DMS53 treated with DMSO at 0.1 percent for 48 hours (cell line): ENCODE data around the gene LTBP1.

Experiments used
- DNase-seq: peaks from one replicate; lab custom pipeline; 2025; ENCODE audit not compliant: unreplicated experiment; lab: John Stamatoyannopoulos, UW

Gene LTBP1

GRCh38 chr2:33071591-33071990, 124.8 kb downstream of the LTBP1 start:
- no peak for DNase-seq

DNA sequence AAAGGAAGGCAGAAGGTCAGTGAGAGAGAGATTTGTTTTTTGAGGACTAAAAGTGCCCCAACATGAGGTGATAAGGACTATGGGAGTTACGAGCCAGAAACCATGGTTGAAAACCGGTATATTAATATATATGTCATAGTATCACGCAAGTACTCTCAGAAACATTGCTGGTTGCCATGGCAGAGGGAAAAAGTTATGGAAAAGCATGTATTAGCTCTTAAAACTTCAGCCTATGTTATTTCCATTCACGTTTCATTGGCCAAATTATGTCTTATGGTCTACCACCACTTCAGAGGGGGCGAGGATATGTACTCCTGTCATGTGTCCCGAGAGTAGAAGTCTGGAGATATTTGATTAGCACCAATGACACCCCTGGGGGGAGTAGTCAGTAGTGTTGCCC, 125.9 kb downstream of the LTBP1 start:
- DNase-seq: no peak

DNA sequence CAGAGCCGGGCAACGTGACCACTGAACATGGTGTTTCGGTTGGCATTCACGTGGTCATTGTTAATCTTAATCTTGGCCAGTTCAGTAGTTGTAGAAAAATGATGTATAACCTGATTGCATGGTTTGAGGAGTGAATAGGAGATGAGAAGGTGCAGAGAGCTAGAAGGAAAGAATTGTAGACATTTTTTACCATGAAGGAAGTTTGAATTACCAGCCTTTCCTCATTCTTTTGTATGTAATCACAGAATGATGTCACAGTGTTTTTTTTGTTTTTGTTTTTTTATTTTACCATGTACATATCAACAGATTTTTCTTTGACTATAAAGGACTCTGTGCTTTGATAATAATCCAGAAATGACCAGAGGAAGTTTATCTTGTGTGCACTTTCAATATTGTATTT, 126.3 kb downstream of the LTBP1 start:
- DNase-seq: no peak

- no peak for DNase-seq
Measured at GRCh38 chr2:33074197-33074596, 127.4 kb downstream of the LTBP1 start.

- DNase-seq: no peak
Measured at GRCh38 chr2:33077311-33077710, 130.6 kb downstream of the LTBP1 start.

GRCh38 chr2:33077844-33078243, 131.1 kb downstream of the LTBP1 start:
- no peak for DNase-seq

- no peak for DNase-seq
Measured at GRCh38 chr2:33081691-33082090, 134.9 kb downstream of the LTBP1 start.

DNA sequence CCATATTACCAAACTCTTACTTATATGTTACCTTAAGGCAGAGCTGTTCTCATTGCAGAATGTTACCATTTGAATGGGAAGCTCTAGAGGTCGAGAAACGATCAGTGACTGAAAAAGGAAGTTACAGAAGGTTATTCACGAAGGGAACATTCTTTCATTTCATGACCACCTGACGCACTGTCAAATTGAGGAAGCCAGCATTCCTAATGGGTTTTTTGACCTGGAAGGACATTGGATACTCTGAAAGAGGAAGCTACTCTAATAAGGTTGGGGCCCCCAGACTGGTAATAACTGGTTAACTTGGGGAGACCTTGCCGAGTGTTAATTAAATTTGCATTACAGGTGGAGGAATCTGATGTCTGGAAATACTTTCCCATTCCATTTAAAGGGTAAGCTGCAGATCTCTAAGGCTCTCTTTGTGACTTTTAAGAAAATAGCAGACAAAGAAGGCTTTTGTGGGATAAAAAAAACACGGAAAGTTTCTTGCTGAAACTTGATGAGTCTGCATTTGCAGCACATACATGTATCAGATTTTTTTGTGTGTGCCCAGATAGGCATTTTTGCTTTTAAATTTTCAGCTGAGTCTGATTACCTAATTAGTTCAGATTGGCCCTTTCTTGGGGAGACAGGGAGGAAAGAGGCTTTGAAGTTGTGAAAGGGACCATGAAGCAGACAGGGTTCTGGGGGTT, 137.1 kb downstream of the LTBP1 start:
- DNase-seq: no peak

DNA sequence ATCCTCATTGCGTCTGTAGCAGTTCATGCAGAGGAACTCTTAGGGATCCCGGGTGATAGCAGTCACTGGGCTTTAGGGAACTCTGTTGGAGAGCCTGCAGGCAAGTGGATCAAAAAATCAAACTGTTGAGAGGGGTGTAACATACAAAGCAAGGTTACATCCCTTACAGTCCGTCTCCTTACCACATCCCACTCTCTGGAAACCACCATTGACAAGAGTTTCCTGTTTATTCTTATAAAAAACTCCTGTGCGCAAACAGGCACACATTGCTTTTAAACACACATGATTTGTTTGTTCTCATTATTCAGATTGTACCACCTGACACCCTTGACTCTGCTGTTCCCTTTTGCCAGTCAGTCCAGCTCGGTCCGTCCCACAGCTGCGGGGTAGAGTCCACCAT, 137.7 kb downstream of the LTBP1 start:
- DNase-seq: no peak

GRCh38 chr2:33085646-33086045, 138.9 kb downstream of the LTBP1 start:
- no peak for DNase-seq

DNA sequence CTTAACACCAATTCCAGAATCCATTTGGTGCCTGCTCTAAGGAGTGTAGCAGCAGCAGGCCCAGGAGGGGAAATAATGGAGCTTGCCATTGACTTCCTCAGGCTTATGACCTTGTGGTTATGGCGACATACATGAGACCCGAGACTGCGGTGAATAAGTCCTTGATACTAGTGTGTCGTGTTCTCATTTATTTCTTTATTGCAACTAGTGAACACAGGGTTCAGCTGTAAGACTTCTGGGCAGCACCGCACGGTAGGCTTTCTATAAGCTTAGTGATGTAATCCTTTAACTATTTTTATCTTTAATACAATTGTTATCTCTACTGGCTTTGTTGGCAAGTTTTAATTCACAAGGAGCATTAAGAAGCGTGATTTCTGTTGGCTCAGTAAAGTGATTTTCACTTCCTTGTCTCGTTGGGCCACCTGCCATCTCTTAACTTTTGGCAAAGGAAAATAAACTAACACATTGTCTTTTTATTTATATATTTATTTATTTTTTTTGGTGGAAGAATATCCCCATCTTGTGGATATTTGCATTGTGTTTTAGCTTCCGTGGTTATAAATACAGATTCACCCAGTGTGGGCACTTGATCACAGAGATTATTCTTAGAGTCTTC, 139.8 kb downstream of the LTBP1 start:
- DNase-seq: no peak

DNA sequence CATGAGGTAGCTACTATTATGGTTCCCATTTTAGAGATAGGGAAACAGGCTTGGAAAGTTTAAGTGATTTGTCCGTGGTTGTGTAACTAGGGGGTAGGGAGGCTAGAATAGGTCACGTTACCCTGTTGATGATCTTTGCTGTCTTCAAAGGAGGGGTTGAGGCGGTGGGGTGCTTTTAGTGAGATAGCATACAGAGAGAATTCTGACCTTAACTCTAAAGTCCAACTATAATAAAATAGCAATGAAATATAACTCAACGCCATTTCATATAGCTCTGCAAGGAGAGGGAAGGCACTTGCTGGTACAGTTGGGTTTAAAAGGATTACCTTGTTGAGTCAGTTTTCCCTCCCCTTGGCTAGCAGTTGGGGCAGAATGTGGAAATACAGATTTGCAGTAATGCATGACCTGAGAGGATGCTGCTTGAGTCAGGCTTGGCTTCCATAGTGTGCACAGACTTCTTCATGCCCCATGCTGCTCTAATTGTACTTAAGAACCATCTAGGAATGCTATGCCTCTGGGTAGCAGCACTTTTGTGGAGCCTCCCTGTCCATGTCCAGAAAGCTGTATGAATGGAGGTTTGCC, 143.9 kb downstream of the LTBP1 start:
- no peak for DNase-seq

DNA sequence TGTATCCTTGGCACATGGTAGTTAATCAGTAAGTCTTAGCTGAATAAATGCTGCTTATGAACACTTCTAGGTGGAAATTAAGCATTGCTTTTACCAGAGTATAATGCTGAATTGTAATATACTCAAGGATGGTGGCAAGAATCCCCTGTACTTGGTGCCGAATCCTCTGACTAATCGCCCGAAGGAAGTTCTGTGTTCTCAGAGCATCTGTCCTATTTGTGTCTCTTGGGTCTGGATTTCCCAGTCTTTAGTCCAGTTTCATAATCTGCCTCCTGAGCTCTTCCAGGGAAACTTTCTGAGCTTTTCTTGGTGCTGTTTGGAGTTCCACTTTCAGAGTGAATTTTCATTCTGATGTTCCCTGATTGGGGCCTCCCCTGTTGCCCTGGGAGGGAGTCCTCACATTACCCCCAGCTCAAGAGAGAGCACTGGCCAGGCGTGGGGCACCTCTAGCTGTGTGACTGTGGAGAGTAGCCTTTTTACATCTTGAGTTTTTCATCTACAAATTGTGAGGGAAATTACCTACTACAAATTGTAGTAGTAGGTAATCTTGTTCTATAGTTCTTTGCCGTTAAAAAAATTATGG, 144.9 kb downstream of the LTBP1 start:
- no peak for DNase-seq

DNA sequence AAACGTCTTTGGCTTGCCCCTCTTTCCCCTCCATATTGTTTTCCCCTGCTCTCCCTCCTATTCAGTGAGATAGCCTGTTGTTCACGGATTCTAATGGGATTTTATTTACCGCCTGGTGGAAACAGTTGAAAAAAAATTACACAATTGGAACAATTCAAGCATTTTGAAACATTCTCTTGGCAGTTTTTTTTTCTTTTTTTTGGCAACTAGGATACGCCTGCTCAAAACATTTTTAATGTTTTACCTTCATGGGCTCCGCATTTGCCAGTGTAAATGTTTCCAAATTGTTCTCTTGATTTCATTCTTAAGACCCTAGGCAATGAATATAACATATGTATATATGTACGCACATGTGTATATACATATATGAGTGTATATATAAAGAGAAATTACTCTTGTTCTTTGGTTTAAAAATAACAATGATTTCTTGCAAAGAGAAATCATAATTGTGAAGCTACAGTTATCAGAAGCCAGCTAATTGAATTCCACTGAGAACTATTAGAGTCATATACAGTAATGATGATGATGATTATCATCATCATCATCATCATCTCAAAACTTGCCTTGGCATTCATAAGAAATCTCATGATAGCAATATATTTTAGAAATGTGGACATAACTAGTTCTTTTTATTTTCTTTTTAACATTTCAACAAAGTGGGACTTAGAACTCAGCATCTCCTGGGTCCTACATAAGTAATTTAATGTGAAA, 146.7 kb downstream of the LTBP1 start:
- no peak for DNase-seq

- no peak for DNase-seq
Measured at GRCh38 chr2:33094303-33094702, 147.6 kb downstream of the LTBP1 start.

DNA sequence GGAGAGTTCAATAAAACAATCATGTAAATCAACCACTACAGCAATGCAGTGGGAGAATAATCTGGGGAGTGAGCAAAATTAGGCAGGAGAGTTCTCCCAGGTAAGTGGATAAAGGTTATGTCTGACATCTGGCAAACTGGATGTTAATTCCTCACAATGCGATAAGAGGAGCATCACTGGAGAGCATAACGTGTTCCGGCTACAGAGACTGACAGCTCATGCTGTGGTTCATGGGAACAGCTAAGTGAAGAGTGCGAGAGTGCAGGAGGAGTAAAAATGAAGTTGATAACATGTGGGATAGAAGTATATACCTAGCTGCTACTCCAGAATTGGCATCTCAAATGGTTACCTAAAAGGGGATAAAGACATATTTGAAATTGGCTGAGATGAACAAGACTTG, 153.2 kb downstream of the LTBP1 start:
- no peak for DNase-seq

GRCh38 chr2:33100921-33101320, 154.2 kb downstream of the LTBP1 start:
- no peak for DNase-seq

DNA sequence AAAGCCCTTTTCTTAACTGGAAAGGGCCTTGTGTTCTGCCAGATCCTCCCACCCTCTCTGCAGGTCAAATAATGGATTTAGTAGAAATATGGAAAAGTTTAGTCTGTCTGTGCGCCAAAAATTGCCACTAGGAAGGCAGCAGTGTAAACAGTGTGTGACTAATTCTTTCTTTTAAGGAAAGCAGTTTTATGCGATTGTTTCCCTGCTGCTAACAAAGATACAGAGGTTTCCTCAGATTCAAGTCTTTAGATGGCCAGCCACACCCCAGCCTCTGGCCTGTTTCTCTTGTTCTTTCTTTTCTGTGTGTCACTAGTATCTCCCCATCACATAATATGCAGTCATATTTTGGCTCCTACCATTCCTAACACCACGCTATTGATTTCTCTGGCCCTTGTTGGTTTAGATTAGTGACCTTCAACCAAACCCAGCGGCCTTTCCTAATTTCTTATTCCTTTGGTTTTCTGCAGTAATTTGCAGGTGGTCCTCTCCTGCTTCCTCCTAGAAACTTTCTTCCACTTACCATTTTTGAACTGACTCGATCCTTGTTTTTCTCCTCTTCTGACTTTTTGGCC, 157.4 kb downstream of the LTBP1 start:
- DNase-seq: no peak

DNA sequence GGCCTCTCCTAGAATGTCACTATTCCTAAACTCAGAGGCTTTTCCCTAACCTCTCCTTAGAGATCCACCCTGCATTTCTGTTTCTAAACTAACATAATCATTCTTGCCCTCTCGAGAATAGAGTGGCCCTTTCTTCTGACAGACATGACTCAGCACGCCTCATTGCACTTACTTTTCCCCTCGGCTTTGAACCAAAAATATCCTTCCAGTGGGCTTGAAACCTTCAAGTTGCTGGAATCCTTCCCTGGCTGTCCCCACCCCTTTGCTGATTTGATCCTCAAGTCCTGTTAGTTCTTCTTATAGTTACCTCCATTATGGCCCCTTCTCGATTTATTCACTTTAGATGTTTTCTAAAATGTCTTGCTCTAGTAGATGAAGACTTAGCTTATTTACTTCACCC, 158.0 kb downstream of the LTBP1 start:
- no peak for DNase-seq

DNA sequence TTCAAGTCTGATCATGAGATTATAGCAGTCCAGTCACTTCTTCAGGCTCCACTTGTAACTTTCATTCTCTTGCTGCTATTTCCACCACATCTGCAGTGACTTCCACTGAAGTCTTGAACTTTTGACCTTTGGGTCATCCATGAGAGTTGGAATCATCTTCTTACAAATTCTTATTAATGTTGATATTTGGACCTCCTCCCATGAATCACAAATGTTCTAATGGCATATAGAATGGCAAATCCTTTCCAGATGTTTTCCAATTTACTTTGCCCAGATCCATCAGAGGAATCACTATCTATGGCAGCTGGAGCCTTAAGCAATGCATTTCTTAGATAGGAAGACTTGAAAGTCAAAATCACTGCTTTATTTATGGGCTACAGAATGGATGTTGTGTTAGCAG, 159.4 kb downstream of the LTBP1 start:
- DNase-seq: no peak

- DNase-seq: no peak
Measured at GRCh38 chr2:33107690-33108482, 161.1 kb downstream of the LTBP1 start.
